ENCODE measurements around the gene GREM2. TPM values are rescaled to one million over a fixed set of nuclear protein-coding genes. Genes with fewer than 3 reads are reported as not detected.

Gene GREM2
- total and polyA plus RNA-seq, 2 of the 4 experiments (the other 2 are of a cell fraction) = 3.0 to 14.2 TPM

DNA sequence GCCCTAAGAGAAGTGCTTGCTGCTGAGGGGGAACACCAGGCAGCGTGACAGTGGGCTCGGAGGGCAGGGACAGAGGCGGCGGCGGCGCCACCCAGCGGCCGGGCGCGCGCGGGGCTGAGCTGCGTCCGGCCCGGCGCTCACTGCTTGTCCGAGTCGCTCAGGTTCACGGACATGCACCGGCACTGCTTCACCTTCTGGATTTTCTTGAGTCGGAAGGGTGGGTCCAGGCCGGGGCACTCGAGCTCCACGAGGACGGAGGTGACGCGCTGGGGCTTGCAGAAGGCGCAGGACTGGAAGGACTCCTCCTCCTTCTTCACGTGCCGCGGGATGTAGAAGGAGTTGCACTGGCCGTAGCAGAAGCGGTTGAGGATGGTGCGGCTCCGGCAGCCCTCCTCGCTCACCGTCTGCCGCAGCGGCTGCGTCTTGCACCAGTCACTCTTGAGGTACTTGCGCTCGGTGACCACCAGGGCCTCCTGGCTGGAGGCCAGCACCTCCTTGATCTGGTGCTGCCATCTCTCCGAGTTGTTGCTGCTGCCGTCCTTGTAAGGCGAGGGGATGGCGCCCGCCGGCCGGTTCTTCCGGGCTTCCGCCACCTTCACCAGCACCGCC, 119.0 kb downstream of the GREM2 start:
- Histone ChIP-seq H3K14ac (replicated peaks; ENCODE audit: low read depth, low read length) (no peak overlapping the region), H4K91ac (ENCODE audit: insufficient read depth, low read depth, low read length) (peak overlapping the region; percentile 7; the same call in 1 of the 2 replicates), H3K9ac (ENCODE audit: low read depth, low read length) (no peak overlapping the region), H2BK20ac (ENCODE audit: low read depth, low read length) (peak overlapping the region; percentile 43; the same call in 1 of the 2 replicates), H3K27me3 (ENCODE audit: control insufficient read depth, insufficient read depth, low read length) (no peaks in the 10 kb centered on the region), H3K27ac (ENCODE audit: insufficient read depth, low read length) (no peak overlapping the region), H3K79me1 (ENCODE audit: low read depth in 1 of 2, low read length in 2 of 2) (peaks cover 0 to 26% of the 10 kb centered on the region in 2 experiments; a peak in 2 of 4 replicates), H4K8ac (ENCODE audit: low read depth in 2 of 2, low read length in 2 of 2) (no peak overlapping the region), H2BK5ac (ENCODE audit: low read depth, low read length, poor library complexity, severe bottlenecking) (no peak overlapping the region), H3K9me3 (ENCODE audit: control insufficient read depth, insufficient read depth, low read length) (no peaks in the 10 kb centered on the region), H4K20me1 (ENCODE audit: insufficient read depth, low read length) (no peaks in the 10 kb centered on the region), H4K5ac (ENCODE audit: low read depth, low read length) (no peak overlapping the region), H3K4ac (ENCODE audit: low read depth, low read length) (peak overlapping the region; percentile 27), H2BK120ac (ENCODE audit: low read depth, low read length) (0 out of 2 replicates have a peak overlapping the region, but pooled peaks have one; percentile 27), H3K23ac (ENCODE audit: low read depth, low read length) (no peak overlapping the region), H3K4me1 (ENCODE audit: control insufficient read depth, insufficient read depth, low read length) (peaks cover 3% of the 10 kb centered on the region), H2AFZ (replicated peaks; ENCODE audit: low read length, poor library complexity) (peak overlapping the region; percentile 69), H3K18ac (ENCODE audit: low read depth, low read length) (no peak overlapping the region), H2AK9ac (replicated peaks; ENCODE audit: low read depth, low read length, poor library complexity) (no peak overlapping the region), H3K36me3 (ENCODE audit: control insufficient read depth, insufficient read depth, low read length) (no peaks in the 10 kb centered on the region; the same call in 1 of the 2 replicates), H2AK5ac (ENCODE audit: low read depth, low read length) (peak overlapping the region; percentile 51; the same call in 1 of the 2 replicates), H2BK15ac (ENCODE audit: low read depth, low read length) (no peak overlapping the region), H3K9me1 (ENCODE audit: insufficient read depth, low read length) (peaks cover 7% of the 10 kb centered on the region), H3K4me3 (ENCODE audit: insufficient read depth, low read depth, low read length) (no peak overlapping the region), H3K4me2 (ENCODE audit: low read depth, low read length) (no peak overlapping the region), H3K56ac (ENCODE audit: extremely low read depth, insufficient read depth, low read length) (no peak overlapping the region)
- TF ChIP-seq MXI1 (IDR thresholded peaks at IDR 0.05; ENCODE audit: borderline replicate concordance, low read depth, low read length) = no peak
- TF ChIP-seq MAFK (IDR thresholded peaks at IDR 0.05; ENCODE audit: low read depth, low read length) = no peak
- TF ChIP-seq, protein P1, sequence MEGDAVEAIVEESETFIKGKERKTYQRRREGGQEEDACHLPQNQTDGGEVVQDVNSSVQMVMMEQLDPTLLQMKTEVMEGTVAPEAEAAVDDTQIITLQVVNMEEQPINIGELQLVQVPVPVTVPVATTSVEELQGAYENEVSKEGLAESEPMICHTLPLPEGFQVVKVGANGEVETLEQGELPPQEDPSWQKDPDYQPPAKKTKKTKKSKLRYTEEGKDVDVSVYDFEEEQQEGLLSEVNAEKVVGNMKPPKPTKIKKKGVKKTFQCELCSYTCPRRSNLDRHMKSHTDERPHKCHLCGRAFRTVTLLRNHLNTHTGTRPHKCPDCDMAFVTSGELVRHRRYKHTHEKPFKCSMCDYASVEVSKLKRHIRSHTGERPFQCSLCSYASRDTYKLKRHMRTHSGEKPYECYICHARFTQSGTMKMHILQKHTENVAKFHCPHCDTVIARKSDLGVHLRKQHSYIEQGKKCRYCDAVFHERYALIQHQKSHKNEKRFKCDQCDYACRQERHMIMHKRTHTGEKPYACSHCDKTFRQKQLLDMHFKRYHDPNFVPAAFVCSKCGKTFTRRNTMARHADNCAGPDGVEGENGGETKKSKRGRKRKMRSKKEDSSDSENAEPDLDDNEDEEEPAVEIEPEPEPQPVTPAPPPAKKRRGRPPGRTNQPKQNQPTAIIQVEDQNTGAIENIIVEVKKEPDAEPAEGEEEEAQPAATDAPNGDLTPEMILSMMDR (conservative IDR thresholded peaks at IDR 0.05; ENCODE audit: low read depth, low read length) = no peak
- no peak for TF ChIP-seq RFX5 (IDR thresholded peaks at IDR 0.05; ENCODE audit: low read depth, low read length)
- TF ChIP-seq CEBPB (IDR thresholded peaks at IDR 0.05; ENCODE audit: low read depth, low read length) = no peak
- no peak for TF ChIP-seq NFE2L2 (IDR thresholded peaks at IDR 0.05; ENCODE audit: low read depth, low read length)
- TF ChIP-seq ELK1 (IDR thresholded peaks at IDR 0.05; ENCODE audit: borderline replicate concordance, low read depth, low read length) = no peak
- TF ChIP-seq MAZ (IDR thresholded peaks at IDR 0.05; ENCODE audit: borderline replicate concordance, low read depth, low read length) = no peak
- TF ChIP-seq CHD1 (IDR thresholded peaks at IDR 0.05; ENCODE audit: low read depth, low read length) = no peak
- no peak for TF ChIP-seq FOS (IDR thresholded peaks at IDR 0.05; ENCODE audit: low read depth, low read length)
- no peak for TF ChIP-seq POLR2A (IDR thresholded peaks at IDR 0.05; ENCODE audit: low read depth, low read length)
- no peak for TF ChIP-seq SMC3 (IDR thresholded peaks at IDR 0.05; ENCODE audit: low read depth, low read length)
- TF ChIP-seq BHLHE40 (IDR thresholded peaks at IDR 0.05; ENCODE audit: low read depth, low read length) = no peak
- ChIA-PET POLR2A (ENCODE audit: unreplicated experiment) (no interaction called here), CTCF (no interaction called here)
- in situ Hi-C loops (cut with MboI; ENCODE audit: low sequenced_read_pairs) = no loop called here
- BruUV-seq (replicated peaks) = no TSS peak
- dilution Hi-C loops (cut with HindIII; ENCODE audit: low sequenced_read_pairs, unreplicated experiment) = no loop called here
- intact Hi-C loops (cut with micrococcal nuclease) = no loop called here
- DNase-seq (peak; percentile 14), ATAC-seq (ENCODE audit: low read depth) (0 out of 2 replicates have a peak, but pooled peaks have one; percentile 7)
- 58% methylated on average over 25 of the region's 52 CpGs; no CpG with 5 or more reads in 1 of the 2 experiments for WGBS, 2 experiments (ENCODE audit: extremely low coverage in 2 of 2, insufficient read length in 1 of 2)

Data from IMR-90 (cell line).